ENCODE results near the gene PLRG1.

PLRG1 gene

GRCh38 chr4:154573190-154573870, 23.1 kb upstream of the PLRG1 start:
- no peak for DNase-seq

DNA sequence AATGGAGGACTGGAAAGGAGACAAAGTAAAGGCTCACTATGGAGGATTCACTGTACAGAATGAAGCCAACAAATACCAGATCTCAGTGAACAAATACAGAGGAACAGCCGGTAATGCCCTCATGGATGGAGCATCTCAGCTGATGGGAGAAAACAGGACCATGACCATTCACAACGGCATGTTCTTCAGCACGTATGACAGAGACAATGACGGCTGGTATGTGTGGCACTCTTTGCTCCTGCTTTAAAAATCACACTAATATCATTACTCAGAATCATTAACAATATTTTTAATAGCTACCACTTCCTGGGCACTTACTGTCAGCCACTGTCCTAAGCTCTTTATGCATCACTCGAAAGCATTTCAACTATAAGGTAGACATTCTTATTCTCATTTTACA, 19.4 kb upstream of the PLRG1 start:
- DNase-seq: no peak

DNA sequence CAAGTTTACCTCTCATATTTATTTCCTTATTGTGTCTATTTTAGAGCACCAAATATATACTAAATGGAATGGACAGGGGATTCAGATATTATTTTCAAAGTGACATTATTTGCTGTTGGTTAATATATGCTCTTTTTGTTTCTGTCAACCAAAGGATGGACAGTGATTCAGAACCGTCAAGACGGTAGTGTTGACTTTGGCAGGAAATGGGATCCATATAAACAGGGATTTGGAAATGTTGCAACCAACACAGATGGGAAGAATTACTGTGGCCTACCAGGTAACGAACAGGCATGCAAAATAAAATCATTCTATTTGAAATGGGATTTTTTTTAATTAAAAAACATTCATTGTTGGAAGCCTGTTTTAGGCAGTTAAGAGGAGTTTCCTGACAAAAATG, 18.8 kb upstream of the PLRG1 start:
- no peak for DNase-seq

GRCh38 chr4:154566639-154567204, 16.5 kb upstream of the PLRG1 start:
- no peak for DNase-seq

GRCh38 chr4:154565704-154566103, 15.5 kb upstream of the PLRG1 start:
- no peak for DNase-seq

GRCh38 chr4:154564311-154564710, 14.1 kb upstream of the PLRG1 start:
- DNase-seq: no peak

DNA sequence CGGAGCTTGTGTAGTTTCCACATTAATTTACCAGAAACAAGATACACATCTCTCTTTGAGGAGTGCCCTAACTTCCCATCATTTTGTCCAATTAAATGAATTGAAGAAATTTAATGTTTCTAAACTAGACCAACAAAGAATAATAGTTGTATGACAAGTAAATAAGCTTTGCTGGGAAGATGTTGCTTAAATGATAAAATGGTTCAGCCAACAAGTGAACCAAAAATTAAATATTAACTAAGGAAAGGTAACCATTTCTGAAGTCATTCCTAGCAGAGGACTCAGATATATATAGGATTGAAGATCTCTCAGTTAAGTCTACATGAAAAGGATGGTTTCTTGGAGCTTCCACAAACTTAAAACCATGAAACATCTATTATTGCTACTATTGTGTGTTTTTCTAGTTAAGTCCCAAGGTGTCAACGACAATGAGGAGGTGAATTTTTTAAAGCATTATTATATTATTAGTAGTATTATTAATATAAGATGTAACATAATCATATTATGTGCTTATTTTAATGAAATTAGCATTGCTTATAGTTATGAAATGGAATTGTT, 12.6 kb upstream of the PLRG1 start, which contains the start of gene FGB:
Gene FGB, plus strand, starts transcription at position 315 of the 558 bp plus-strand sequence. Its CDS starts 8 bp downstream, at position 323.
- DNase-seq: no peak

DNA sequence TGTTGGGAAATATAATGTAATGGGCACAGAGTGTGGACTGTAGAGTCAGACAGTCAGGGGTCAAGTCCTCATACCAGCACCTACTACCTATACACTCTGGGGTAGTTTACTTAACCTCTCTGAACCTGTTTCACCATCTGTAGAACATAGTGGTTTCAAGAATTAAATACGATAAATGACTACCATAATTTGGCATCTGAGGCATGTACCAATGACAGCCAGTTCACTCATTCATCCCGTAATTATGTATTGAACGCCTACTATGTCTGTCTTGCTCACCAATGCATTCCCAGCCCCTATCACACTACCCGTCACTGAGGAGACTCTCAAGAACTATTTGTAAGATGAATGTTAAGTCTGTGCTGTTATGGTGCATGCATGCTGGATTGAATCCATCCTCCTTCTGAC, 10.6 kb upstream of the PLRG1 start:
- no peak for DNase-seq

- DNase-seq: no peak
These were observed 10.2 kb upstream of the PLRG1 start for GRCh38 chr4:154560419-154560801.

DNA sequence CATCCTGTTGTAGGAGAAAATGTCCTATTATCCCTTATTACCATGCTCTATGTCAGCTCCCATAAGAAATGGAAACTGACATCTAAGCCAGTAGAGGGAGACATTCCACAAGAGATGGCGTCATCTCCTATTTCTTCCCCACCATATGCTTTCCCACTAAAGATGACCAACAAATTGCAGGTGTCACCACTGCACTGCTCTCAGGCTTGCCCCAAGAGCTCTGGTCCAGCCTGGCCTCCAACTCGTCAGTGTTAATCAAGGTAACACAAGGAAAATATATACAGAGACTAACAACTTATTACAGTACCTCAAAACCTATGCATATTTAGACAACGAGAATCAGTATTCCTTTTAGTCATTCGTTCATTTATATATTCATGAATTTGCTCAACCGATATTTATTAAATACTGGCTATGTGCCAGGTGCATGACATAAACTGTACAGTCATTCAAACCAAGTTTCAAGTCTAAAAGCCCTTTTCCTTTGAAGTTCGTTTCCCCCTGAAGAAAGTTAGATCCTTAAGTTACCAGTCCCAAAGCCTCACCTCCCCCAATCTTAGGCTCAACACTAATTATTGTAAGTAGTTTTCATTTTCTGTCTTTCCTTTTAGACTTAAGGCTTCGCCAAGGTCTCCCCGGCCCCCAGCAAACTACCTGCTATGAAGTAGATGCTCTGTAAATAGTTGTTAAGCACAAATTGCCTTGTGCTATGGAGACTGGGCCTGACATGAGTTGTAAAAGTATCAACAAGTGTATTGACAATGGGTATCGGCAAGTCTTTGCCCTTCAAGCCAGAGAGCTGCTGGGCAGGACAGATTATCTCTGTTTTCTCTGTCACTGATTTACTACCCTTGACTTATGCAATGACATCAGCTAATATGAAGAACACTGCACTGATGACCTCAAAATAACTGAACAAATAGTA, 9.6 kb upstream of the PLRG1 start:
- no peak for DNase-seq

DNA sequence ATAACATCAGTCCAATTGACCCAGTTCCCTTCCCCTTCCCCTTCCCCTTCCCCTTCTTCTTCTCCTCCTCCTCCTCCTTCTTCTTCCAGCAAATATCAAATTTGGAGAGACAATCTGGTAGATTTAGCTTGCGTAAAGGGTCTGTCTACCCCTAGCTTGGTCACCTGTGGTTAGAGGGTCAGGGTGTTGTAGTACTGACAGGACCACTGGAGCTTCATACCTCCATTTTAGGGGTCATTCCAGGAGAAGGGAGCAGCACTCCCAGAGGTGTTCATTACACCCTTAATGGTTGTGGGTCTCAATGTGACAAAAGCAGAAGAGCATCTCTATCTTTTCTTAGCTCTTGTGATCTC, 8.9 kb upstream of the PLRG1 start:
- no peak for DNase-seq

DNA sequence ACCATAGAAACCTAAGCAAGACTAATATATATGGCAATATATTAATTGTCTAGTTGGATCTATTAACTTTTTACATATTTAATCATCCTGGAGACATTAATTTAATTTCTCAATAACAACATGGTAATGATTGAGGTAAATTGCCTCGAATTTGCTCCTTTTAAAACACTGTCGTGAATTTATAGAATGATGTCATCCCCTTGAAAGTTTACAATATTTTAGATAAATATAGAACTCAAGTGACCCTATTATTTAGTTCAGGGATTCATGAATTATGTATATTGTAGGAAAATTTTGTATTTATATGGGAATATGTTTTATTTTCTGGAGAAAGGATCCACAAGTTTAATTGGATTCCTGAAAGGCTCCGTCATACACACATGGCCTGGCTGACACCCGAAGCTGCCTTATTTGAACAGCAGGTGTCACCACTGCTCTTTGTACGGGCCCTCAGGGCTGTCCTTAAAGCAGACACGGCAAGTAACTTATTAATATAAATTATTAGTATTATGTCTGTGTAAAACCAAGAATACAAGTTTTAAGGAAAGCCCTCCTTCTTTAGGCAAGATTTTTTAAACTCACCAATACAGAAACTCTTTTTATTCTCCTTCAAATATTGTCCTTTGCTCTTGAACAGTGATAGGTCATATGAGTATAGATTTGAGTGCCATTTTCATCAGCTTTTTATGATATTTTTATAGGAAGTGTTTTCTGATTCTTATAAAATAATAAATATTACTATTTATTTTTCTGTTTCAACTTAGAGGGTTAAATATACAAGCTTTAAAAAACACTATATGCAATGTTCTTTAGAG, 1.9 kb upstream of the PLRG1 start:
- DNase-seq: no peak

DNA sequence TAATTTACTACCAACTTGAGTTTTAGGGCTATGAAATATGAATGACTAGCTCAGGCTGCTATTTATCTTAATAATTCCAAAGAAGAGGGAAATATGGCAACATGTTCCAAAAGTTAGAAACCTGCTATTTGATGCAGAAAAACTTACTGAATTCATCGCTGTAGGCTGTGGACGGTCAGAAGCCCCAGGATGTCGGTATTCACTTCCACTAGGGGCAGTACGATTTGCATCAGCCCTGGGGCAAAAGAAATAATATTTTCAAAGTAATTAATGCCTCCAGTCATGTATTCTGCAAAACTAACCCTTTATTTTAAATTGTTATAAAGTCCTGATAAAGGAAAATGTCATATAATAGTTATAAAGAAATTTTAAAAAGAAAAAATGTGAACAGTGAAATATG, 4.5 kb downstream of the PLRG1 start:
- no peak for DNase-seq

- no peak for DNase-seq
These were observed 7.8 kb downstream of the PLRG1 start for GRCh38 chr4:154542271-154542879.

DNA sequence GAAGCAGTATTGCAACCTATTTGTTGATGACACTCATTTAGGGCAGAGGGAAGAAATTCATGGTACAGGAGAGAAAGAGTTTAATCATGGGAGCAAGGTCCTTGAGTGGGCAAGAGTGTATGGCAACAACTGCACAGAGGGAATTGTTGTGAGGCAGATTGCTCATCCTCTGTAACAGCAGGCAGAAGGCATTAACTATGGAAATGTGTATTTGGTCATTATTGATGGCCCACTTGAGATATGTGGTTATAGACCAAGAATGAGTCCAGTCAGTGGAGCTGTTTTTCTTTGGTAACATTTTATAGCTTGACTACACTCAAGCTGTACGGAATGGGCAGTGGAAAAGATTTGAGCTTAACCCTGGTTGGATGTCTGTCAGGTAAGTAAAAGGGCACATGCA, 15.9 kb downstream of the PLRG1 start:
- DNase-seq: no peak

DNA sequence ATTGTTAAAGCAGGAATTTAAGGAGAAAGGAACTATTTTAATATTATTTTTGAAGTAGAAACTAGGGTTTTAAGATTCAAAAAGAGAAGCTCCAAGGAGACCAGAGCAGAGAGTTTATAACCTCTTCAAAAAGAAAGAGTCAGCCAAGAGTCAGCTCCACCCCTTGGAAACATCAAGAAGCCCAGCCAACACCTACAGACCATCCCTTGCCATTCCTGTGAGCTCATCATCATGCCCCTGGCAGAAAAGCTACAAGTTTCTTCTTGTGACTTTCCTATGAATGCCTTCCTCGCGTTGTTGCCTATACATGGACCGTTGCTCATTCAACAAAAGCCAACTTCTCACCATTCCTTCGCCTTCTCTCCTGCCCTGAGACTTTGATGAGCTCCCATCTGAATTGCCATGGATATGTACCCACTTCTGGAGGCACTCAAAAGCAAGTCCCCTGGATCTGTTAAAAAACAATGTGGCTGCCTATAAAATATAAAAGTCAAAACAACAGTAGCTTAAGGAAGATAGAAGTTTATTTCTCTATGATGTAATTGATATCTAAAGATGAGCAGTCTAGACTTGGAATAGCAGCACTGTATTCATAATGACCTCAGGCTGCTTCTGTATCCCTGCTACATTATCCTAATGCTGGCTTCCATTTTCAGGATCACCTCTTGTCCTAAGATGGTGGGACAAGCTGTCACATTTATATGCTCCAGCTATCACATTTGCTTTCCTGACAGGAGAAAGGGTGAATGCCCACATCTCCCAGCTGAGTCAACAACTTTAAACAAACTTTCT, 20.3 kb downstream of the PLRG1 start:
- no peak for DNase-seq

DNA sequence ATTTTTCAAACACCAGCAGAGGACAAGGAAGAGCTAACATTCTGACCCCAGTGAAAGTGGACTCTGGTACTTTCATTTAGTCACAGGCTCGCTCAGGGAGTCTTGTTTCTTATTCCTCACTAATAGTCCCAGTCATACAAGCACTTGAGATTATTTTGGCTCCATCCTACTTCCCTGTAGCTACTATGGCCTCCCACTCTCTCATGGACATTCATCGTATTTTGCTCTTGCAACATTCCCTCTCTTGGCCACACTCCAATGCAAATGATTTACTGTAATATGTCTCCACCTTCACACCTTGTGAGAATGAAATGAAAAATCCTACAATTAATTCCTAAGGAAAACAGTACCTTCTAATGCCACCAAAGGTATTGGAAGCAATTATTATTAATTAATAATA, 21.3 kb downstream of the PLRG1 start:
- DNase-seq: no peak

DNA sequence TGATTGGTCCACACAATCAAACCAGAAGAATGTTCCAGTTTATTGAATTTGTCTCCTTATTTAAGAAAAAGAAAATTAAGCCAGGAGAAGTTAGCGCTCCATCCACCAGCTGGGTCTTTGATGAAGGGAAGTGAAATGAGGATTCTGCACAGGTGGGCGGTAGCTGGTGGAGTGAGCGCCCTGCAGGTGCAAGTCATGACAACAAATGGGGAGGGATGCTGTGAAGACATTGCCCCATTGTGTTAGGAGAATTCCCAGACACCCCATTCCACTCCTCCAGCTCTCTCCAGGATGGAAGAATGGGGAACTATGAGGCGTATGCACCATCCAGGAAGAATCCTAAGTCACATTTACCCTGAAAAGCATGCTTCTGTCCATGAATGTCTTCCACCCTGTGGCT, 22.9 kb downstream of the PLRG1 start:
- no peak for DNase-seq

DNA sequence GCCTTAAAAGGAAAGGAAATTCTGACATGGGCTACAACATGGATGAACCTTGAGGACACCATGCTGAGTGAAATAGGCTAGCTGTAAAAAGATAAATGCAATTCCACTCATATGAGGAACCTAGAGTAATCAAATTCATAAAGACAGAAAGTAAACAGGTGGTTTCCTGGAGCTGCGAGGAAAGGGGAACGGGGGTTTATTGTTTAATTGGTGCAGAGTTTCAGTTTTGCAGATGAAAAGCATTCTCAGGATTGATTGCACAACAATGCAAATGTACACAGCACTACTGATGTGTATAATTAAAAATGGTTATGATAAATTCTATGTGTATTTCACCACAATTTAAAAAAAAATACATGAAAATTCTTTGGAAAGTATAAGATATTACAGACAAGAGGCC, 24.0 kb downstream of the PLRG1 start:
- no peak for DNase-seq

- DNase-seq: no peak
These were observed 28.6 kb downstream of the PLRG1 start for GRCh38 chr4:154521607-154522006.

- DNase-seq: no peak
These were observed 31.0 kb downstream of the PLRG1 start for GRCh38 chr4:154519214-154519613.

- no peak for DNase-seq
These were observed 32.6 kb downstream of the PLRG1 start for GRCh38 chr4:154517591-154517990.

Data from SIG-M5 (cell line).